GM20431 (cell line): ENCODE data around the gene GPX4.

ENCODE experiments used
- in situ Hi-C: fragments of 300-500 bp; cut with MseI, MboI; formaldehyde crosslinking; loops from one replicate; pipeline ENCODE4 v1.15.0; 2020; ENCODE audit warnings: low sequenced_read_pairs; ENCODE audit not compliant: unreplicated experiment

Gene GPX4

DNA sequence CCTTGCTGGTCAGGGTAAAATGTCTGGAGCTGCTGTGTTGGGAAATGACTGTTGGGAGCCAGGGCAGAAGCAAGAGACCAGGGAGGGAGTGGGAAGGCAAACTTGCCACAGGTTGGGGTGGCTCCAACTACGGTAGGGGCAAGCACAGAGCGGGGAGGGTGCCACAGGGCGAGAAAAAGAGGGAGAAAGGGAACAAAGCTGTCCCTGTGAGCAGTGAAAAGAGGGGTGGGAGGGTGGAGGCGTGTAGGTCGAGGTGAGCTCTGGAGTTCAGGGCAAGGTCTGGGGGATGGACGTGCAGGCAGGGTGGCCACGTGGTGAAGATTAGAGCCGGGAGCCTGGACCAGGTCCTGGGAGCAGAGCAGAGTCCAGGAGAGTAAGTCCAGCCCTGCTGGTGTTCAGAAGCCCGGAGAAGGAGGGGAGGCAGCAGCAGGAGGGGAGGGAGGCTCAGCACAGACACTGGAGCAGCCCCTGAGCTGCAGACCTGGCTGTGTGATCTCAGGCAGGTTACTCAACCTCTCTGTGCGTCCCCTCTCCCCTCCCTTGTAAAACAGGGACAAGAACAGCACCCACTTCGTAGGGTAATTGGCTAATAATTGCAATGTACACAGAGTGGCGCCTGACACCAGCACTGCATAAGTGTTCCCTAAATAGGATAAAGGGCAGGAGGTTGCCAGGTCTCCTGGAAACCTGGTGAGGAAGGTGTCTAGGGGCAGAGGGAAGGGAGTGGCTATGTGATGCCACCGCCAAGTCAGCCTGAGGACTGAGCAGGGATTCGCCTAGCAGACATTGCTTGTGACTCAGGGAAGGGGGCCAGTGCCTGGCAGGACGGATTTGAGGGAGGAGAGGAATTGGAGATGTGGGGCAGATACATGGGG, 5.4 kb upstream of the GPX4 start:
- in situ Hi-C loops = no loop called here

DNA sequence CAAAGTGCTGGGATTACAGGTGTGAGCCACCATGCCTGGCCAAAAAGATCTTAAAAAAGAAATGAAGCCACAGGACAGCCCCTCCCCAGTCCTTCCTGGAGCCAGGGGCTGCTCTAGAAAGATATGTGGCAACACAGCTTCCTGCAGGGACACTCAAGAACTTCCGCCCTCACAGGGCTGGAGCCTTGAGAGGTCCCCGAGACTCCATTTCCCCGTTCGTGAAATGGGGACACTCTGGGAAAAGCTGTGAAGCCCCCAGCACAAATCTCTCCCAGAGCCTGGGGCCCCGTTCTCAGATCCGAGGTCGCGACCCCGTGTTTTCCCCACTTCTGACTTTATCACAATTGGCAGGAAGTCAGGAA, 2.5 kb upstream of the GPX4 start:
- in situ Hi-C loops = no loop called here

DNA sequence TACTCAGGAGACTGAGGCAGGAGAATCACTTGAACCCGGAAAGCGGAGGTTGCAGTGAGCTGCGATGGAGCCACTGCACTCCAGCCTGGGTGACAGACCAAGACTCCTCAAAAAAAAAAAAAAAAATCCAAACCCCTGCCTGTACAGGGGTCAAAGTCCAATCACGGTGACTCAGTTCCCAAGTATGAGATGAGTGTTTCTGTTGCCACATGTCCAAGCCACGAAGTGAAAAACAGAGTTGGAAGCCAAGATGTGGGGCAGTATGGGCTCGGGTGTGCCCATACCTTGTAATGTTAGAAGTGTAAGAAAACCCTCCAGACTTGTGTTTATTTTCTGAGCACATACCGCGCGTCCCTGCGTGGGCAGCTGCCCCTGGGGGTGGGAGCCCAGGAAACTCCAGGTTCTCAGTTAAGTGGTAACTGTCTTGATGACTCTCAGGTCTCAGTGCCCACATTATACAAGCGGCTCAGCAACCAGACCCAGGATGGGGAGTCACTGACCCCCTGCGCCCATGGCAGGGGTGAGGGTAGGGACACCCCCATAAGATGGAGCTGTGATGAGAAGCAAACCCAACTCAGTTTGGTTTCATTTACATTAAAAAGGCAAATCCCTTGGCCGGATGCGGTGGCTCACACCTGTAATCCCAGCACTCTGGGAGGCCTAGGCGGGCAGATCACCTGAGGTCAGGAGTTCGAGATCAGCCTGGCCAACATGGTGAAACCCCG, 1.2 kb upstream of the GPX4 start:
- in situ Hi-C loops = no loop called here

DNA sequence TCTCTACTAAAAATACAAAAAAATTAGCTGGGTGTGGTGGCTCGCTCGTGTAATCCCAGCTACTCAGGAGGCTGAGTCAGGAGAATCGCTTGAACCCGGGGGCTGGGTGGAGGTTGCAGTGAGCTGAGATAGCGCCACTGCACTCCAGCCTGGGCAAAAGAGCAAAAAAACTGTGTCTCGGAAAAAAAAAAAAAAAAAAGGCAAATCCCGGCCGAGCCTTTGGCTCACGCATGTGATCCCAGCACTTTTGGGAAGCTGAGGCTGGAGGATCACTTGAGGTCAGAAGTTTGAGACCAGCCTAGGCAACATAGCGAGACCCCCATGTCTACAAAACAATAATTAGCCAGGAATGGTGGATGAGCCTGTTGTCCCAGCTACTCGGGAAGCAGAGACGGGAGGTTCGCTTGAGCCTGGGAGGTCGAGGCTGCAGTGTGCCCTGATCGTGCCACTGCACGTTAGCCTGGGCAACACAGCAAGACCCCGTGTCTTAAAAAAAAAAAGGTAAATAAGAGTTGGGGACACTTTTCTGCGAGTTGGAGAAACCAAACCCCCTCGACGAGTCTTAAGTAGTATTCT, 574 bp upstream of the GPX4 start:
- in situ Hi-C loops = no loop called here

DNA sequence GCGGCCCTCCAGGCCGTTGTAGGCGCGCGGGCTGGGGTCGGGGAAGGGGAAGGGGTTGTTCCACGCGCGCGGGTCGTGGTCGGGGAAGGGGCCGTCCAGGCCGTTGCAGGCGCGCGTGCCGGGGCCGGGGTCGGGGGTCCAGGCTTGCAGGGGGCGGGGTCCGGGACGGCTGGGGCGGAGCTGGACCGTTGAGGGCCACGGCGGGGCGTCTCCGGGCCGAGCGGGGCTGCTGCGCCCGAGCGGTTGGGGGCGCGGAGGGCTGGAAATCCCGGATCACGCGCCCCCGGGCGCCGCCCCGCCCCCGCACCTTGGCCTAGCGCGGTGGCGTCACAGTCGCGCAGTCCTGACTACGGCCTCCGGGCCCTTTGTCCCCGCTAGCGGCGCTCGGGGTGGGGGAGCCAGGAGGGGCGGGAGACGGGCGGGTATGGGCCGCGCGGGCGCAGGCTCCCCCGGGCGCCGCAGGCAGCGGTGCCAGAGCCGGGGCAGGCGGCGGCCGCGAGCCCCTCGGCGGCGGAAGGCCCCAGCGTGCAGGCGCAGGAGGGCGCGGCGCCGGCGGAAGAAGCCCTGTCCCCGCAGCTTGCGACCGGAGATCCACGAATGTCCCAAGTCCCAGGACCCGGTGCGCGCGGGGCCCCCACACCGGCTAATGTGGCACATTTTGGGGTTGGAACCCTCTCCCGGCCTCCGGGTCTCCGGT, 665 bp downstream of the GPX4 start:
- in situ Hi-C loops = no loop called here

DNA sequence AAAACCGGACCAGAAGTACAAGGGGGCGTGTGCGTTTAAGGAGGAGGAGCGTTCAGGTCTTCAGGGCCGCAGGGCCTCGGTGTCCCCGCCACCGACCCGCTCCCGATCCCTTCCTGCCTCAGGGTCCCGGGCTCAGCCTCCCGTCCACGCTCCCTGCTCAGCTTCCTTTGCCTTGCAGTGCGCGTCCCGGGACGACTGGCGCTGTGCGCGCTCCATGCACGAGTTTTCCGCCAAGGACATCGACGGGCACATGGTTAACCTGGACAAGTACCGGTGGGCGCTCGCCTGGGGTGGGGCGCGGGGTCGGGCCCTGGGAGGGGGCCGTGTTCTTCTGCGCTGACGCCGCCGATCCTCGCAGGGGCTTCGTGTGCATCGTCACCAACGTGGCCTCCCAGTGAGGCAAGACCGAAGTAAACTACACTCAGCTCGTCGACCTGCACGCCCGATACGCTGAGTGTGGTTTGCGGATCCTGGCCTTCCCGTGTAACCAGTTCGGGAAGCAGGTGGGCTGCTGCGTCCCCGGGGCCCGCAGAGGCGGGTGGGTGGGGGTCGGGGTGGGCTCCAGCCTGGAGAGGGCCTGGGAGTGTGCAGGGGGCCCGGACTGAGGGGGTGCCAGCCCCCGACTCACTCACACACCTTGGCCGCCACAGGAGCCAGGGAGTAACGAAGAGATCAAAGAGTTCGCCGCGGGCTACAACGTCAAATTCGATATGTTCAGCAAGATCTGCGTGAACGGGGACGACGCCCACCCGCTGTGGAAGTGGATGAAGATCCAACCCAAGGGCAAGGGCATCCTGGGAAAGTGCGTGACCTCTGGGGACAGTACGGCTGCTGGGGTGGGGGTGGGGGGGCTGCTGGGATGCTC, 1.4 kb downstream of the GPX4 start:
- in situ Hi-C loops = no loop called here

DNA sequence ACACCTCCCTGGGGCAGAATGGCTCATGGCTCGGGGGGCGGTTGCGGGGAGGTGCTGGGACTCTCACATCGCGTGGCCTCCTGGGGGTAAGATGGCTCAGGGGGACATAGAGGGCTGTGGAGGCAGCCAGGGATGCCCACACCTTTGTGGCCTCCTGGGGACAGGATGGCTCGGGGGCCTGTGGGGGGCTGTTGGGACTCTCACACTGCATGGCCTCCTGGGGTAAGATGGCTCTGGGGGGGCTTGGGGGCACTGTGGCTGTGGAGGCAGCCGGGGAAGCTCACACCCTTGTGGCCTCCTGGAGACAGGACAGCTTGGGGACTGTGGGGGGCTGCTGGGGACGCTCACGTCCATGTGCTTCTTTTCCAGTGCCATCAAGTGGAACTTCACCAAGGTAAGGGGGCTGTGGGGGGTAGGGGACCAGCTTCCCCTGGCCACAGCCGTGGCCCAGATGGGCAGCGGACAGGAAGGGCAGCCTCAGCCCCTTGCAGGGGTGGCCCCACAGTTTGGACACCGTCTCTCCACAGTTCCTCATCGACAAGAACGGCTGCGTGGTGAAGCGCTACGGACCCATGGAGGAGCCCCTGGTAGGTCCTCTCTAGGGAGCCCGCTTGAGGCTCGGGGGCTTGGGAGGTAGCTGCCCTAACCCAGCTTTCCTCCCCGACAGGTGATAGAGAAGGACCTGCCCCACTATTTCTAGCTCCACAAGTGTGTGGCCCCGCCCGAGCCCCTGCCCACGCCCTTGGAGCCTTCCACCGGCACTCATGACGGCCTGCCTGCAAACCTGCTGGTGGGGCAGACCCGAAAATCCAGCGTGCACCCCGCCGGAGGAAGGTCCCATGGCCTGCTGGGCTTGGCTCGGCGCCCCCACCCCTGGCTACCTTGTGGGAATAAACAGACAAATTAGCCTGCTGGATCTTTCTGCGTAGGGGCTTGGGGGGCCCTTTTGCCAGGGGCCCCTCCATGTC, 2.4 kb downstream of the GPX4 start:
- in situ Hi-C loops = no loop called here

DNA sequence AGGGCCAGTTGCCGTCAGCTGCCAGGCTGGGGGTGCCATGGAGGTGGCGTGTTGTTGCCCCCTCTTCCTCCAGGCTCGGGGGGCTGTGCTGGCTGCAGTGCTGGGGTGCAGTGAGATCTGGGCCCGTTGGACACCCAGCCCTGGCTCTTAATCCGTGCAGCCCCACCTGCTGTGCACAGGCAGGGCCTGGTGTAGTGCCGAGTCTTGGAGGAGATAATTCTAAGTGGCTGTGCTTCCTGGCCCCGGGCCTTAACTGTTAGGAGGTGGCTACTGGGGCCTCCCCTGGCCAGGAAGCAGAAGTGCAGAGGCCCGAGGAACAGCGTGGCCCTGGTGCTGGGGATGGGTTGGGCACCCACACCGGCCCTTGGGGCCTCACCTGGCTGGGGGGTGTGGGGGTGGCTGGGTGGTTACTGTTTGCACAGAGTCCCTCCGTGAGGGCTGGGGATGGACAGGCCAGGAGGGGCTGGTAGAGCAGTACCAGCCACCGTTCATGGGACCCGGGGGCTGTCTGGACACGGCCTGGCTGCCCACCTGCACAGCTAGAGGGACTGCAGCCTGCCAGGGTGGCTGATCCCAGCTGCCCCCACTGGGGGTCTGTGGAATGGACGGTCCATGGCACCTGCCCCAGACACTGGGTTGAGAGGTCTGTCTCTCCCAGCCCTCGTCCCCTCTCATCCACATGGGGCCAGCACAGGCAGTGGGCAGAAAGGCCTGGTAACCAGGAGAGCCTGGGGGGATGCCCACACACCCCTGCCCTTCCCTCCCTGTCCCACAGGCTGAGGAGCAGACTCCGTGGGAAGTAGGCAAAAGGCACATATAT, 3.3 kb downstream of the GPX4 start:
- in situ Hi-C loops = no loop called here

DNA sequence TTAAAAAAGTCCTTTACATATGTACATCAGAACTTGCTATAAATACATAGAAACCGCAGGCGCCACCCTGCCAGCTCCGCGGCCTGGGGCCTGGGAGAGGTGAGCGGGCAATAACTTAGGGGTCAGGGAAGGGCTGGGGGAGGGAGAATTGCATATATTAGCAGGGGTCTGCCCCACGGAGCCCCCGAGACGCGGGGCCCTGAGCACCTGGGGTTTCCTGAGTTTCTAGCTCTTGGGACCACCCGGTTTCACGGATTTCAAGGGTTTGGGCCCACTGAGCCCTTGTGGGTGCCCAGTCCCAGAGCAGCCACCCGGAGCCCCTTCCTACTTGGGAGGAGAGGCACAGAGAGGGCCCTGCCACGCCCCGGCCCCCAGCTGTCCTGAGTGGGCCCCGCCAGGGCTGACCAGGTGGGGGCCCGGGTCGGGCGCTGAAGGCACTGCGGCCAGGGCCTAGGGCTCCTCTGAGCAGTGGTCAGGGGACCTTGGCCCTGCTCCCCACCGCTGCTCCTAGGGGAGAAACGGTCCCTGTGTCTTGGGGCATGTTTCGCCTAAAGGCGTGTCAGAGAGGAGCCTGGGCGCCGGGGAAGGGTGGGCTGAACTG, 4.0 kb downstream of the GPX4 start:
- in situ Hi-C loops = no loop called here

DNA sequence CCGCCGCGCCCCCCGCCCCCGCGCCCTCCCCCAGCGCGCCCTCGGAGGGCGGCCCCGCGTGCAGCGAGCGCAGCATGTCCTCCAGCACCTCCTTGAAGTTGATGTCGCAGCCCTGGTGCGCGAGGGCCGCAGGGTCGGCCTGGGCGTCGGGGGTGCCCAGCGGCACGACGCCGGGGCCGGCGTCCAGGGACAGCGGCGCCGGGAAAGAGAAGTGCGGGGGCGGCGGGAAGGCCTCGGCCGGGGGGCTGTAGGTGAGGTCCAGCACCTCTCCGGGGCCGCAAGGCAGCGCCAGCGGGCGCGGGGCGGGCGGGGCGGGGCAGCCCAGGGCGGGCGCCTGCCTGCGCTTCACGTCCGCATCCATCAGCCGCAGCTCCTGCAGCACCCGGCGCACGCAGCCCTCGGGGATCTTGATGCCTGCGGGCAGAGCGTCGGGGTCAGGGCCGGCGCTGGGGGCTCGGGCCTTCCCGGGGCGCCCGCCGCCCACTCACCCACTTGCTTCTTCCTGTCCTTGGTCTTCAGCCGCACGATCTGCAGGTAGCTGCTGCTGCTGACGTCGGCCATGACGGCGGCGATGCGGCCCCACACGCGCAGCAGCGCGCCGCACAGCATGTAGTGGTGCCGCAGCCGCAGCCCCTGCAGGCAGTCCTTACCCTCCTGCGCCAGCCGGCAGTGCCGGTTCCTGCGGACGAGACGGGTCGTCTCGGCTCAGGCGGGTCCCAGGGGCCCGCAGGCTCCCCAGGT, 4.7 kb downstream of the GPX4 start:
- in situ Hi-C loops = no loop called here

DNA sequence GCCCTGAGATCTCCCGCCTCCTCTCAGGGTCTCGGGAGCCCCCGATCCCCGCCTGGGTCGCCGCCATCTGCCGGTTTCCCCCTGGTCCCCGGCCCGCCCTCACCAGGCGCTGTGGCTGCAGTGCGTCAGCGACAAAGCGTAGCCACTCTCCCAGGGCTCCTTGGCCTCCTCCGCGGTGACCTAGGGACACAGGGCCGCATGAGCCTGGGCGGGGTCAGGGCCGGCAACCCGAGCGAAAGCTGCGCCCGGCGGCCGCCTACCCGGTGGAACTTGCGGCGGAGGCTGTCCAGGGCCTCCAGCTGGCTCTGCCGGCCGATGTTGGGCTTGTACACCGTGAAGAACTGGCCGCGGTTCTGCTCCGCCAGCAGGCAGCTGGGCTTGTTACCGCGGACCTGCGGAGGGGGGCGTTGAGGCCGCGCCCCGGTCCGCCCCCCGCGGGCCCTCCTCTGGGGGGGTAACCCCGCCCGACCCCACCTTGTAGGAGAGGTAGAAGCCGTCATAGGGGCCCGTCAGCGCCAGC, 5.3 kb downstream of the GPX4 start:
- in situ Hi-C loops = no loop called here

DNA sequence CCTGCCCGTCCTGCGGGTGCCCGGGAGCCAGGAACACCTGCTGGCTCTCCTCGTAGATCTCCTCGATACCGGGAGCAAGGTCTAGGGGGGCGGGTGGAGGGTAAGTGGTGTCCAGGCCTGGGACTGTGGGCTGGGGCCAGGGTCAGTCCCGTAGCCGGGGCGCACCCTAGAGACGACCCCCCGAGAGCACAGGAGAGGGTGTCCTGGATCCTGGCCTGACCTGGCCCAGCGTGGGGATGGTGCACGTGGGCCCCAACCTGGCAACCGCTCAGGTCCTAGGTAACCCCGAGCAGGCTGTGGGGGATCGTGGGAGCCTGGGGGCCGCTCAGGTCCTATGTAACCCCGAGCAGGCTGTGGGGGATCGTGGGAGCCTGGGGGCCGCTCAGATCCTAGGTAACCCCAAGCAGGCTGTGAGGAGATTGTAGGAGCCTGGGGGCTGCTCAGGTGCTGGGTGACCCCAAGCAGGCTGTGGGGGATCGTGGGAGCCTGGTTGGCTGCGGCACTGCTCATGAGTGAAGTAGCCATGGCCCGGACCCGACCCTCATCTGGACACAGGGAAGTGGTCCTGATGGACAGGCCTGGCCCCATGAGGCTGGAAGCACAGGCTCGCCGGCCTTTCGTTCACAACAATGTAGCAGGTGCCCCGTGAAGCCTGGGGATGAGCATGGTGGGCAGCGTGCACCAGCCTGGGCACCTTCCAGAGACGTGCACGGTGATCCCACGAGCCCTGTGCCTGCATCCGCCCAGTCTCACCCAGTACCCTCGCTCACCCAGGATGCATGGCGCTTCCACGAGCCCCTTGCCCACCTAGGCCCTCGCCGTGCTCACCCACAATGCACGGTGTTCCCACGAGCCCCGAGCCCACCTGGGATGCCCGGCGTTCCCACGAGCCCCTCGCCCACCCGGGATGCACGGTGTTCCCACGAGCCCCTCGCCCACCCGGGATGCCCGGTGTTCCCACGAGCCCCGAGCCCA, 6.2 kb downstream of the GPX4 start:
- in situ Hi-C loops = loop anchor here (10.0 kb wide), 1 partner anchor 75 kb away; no protein-coding TSS in a partner anchor

DNA sequence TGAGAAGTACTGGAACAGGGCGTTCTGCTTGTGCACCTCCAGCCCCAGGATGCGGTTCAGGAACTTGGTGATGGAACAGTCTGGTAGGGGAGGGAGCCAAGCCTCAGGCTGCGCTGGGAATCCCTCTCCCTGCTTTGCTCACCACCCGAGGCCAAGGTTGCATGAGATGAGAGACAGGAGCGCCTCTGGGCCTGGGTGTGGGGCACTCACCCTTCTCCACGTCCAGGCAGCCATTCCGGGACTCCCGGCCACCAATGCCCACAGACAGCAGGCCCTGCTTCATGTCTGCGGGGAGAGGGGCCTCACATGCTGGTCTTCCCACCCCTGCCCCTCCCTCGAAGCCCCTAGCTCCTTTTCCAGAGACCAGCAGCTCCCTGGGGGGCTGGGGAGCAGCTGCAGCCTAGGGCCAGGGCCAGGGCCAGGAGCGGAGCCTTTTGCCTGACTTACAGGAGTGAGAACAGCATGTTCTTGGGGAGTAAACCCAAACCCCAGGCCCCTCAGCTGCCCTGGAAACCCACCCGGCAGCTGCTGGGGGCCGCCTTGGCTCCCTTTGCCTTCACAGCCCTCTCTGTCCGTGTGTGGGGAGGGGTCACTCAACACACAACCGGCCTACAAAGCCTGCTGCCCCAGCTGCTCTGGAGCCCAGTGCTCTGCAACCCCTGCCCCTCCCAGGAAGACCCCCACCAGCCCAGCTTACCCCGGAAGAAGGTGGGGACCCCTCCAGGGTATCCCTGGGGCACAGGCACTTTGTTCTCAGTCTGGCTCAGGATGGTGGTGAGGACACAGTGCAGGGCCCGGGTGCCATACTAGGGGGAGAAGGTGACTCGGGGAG, 7.2 kb downstream of the GPX4 start:
- in situ Hi-C loops = loop anchor here (10.0 kb wide), 1 partner anchor 74 kb away; no protein-coding TSS in a partner anchor

DNA sequence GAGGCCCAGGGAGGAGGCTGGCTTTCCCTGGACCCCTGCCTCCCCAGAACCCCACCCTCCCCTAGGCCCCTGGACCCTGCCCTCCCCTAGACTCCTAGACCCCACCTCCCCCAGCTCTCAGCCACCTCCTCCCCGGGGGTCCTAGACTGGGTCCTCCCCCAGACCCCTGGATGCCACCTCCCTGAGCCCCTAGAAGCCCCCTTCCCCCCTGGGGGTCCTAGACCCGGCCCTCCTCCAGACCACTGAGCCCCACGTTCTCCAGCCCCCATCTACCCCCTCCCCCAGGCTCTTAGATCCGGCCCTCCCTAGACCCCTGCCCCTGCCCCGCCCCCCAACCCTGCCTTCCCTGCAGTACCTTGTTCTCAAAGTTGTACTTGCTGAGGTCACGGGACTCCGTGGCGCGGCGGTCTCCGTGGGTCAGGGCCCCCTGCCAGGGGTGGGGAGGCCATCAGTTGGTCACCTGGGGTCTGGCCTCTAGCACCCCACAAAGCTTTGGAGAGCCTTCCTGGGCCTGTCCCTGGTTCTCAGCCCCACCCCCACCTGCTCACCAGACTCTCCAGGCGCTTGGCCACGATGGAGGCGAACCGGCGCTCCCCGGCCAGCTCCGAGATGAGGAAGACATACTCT, 8.0 kb downstream of the GPX4 start:
- in situ Hi-C loops = loop anchor here (10.0 kb wide), 1 partner anchor 73 kb away; no protein-coding TSS in a partner anchor
